Upper lobe of left lung (tissue), 6 donors: ENCODE data around the gene HRH1. TPM values are rescaled to one million over a fixed set of nuclear protein-coding genes. Genes with fewer than 3 reads are reported as not detected.
A peak's percentile ranks its signal among the peaks of the same experiment; 100 is the strongest.

Source experiments
- ATAC-seq, 2 donors: fragments of 200-7000 bp; cut with Tn5 transposase; one replicate each; pipeline ENCODE4 v1.9.1; 2022; ENCODE audit warnings: mild to moderate bottlenecking in 2 of 2, moderate library complexity in 2 of 2; ENCODE audit not compliant: low FRiP score in 2 of 2
- DNase-seq, 2 donors: peaks; one replicate each; pipeline ENCODE4 v3.0.0-alpha.2; 2019 to 2020
- H3K27ac ChIP-seq, 4 donors: fragments of 200-600 bp; sonication (generic); one replicate each; pipeline ENCODE4 v1.5.1; 2016 to 2019
- H3K27me3 ChIP-seq, 4 donors: fragments of 200-600 bp; sonication (generic); one replicate each; pipeline ENCODE4 v1.5.1; 2017 to 2019
- H3K36me3 ChIP-seq, 4 donors: fragments of 200-600 bp; sonication (generic); one replicate each; pipeline ENCODE4 v1.5.1; 2016 to 2019
- H3K4me1 ChIP-seq, 4 donors: fragments of 200-600 bp; sonication (generic); one replicate each; pipeline ENCODE4 v1.5.1; 2018 to 2019
- H3K4me3 ChIP-seq, 4 donors: fragments of 200-600 bp; sonication (generic); one replicate each; pipeline ENCODE4 v1.5.1; 2017 to 2019; ENCODE audit warnings: mild to moderate bottlenecking in 2 of 4, moderate library complexity in 1 of 4
- H3K9me3 ChIP-seq, 4 donors: fragments of 200-600 bp; sonication (generic); one replicate each; pipeline ENCODE4 v1.5.1; 2018 to 2019
- EP300 ChIP-seq, 4 donors: sonication (generic); formaldehyde crosslinking; IDR thresholded peaks; one replicate each; pipeline ENCODE4 v1.5.1; 2017; ENCODE audit warnings: antibody characterized with exemption in 4 of 4, control low read depth in 2 of 4
- POLR2A ChIP-seq, 4 donors: fragments of 450-650 bp; IDR thresholded peaks; one replicate each; pipeline ENCODE4 v1.5.1; 2016 to 2017; ENCODE audit warnings: antibody characterized with exemption in 4 of 4, mild to moderate bottlenecking in 2 of 4
- POLR2AphosphoS5 ChIP-seq, 2 donors: sonication (generic); formaldehyde crosslinking; IDR thresholded peaks; one replicate each; pipeline ENCODE4 v1.5.1; 2017; ENCODE audit warnings: antibody characterized with exemption in 2 of 2
- WGBS, 2 donors: methylation state at CpG; one replicate each; pipeline ENCODE4 v1.1.5; 2017 to 2018; 5-methylcytosine and 5-hydroxymethylcytosine counted together
- total RNA-seq, 6 donors: library from RNA; depleted of rRNA in 4 of 6; stranded (reverse); fragments of >200 nt in 4 of 6; gene quantifications; one replicate each; pipeline versions ENCODE4 v1.1.0 to v1.2.1, GENCODE V29; 2016 to 2021
- TF ChIP-seq, protein P1 (sequence below), 6 experiments: fragments of 450-650 bp in 4 of 6; fragments of 200-600 bp in 2 of 6; sonication (generic) in 2 of 6; IDR thresholded peaks; one replicate each; pipeline ENCODE4 v1.5.1; 2016 to 2019; ENCODE audit warnings: antibody characterized with exemption in 6 of 6
- donor health status: DM: no; HTN: no; CAD: no; lungs with moderate emphysema.
- donor health status: DM: no; HTN: yes; CAD: no; lungs with severe emphysema.

Gene HRH1
- total RNA-seq, 6 donors from 2014 or later = 2.9 to 13.4 (median 3.7) TPM

DNA sequence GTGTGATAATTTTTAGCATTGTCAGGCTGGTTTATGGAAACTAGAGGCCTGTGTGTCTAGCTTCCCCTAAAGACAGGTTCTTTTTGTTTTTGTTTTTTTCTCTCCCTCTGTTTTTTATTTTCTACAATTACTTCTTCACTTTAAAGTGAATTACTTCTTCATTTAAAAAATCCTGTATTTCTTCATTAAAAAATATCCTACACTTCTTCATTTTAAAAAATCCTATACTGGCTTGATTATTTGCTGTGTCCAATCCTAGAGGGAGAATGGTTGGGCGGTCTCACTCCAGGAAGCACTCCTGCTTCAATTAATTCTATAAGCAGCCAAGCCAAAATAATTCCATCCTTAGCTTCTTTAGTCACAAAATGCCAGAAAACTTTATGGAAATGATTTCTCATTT, 129.7 kb downstream of the HRH1 start:
- H3K9me3 ChIP-seq = no peaks in the 10 kb centered on the region
- WGBS, 2 donors = 98 to 100% methylated on average over 1 of the region's 1 CpG
- H3K4me1 ChIP-seq = peaks cover 28 to 34% (median 31%) of the 10 kb centered on the region in 4 donors
- peaks cover 0 to 18% (median 4%) of the 10 kb centered on the region in 4 donors for H3K36me3 ChIP-seq
- TF ChIP-seq, protein P1, sequence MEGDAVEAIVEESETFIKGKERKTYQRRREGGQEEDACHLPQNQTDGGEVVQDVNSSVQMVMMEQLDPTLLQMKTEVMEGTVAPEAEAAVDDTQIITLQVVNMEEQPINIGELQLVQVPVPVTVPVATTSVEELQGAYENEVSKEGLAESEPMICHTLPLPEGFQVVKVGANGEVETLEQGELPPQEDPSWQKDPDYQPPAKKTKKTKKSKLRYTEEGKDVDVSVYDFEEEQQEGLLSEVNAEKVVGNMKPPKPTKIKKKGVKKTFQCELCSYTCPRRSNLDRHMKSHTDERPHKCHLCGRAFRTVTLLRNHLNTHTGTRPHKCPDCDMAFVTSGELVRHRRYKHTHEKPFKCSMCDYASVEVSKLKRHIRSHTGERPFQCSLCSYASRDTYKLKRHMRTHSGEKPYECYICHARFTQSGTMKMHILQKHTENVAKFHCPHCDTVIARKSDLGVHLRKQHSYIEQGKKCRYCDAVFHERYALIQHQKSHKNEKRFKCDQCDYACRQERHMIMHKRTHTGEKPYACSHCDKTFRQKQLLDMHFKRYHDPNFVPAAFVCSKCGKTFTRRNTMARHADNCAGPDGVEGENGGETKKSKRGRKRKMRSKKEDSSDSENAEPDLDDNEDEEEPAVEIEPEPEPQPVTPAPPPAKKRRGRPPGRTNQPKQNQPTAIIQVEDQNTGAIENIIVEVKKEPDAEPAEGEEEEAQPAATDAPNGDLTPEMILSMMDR (IDR thresholded peaks at IDR 0.05) = no peak
- TF ChIP-seq POLR2A (IDR thresholded peaks at IDR 0.05) (no peak), POLR2AphosphoS5 (IDR thresholded peaks at IDR 0.05) (no peak), EP300 (IDR thresholded peaks at IDR 0.05) (no peak)
- H3K4me3 ChIP-seq = no peak overlapping the region
- DNase-seq (no peak), ATAC-seq (no peak)
- H3K27ac ChIP-seq = no peak overlapping the region
- no peaks in the 10 kb centered on the region for H3K27me3 ChIP-seq

DNA sequence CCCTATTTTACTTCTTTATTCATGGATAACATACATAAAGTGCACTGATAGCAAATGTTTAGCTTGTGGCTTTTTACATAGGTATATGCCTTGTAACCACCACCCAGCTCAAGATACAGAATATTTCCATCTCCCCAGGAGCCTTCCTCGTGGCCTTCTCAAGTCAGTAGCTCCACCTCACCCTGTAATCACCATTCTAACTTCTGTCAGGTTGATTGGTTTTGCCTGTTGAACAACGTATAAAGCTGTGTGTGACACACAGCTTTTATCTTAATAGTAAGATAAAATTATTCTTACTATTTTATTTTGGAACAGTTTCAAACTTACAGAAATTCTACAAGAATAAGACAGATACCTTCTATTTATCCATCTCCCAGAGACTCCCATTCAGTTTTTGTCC, 131.2 kb downstream of the HRH1 start:
- no peak for DNase-seq

DNA sequence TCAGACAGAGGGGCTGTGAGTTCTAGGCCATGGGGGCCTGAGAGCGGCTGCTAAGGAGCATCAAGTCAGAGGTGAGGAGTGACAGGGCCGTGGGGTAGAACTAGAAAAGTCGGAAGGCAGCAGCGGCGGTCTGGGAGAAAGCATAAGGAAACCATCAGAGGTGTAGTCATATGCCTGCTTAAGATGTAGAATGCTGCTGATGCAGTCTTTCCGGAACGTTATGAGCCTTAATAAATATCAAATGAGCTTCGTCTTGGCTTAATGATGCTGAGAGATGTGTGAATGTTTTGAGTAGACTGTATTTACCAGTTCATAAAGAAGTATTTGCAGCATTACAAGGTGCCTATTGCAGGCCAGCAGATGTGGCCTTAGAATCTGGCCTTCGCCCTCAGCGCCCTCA, 133.1 kb downstream of the HRH1 start:
- peaks cover 0 to 4% (median 2%) of the 10 kb centered on the region in 4 donors for H3K36me3 ChIP-seq
- 84 to 86% methylated on average over 9 of the region's 10 CpGs for WGBS, 2 donors
- H3K27me3 ChIP-seq = no peaks in the 10 kb centered on the region
- TF ChIP-seq POLR2A (IDR thresholded peaks at IDR 0.05) (no peak), POLR2AphosphoS5 (IDR thresholded peaks at IDR 0.05) (no peak)
- TF ChIP-seq, protein P1 (IDR thresholded peaks at IDR 0.05) = no peak
- no peak for ATAC-seq
- no peaks in the 10 kb centered on the region for H3K9me3 ChIP-seq
- H3K4me3 ChIP-seq = no peak overlapping the region
- no peak for DNase-seq
- H3K27ac ChIP-seq = peak overlapping the region; percentile 73 to 80 (median 77)
- H3K4me1 ChIP-seq = peaks cover 55 to 61% (median 55%) of the 10 kb centered on the region in 4 donors

More for the DNA sequence above, 131.2 kb downstream of the HRH1 start:
- Histone ChIP-seq H3K27ac (no peak overlapping the region), H3K9me3 (no peaks in the 10 kb centered on the region), H3K4me3 (no peak overlapping the region), H3K36me3 (peaks cover 0 to 16% (median 4%) of the 10 kb centered on the region in 4 donors), H3K27me3 (no peaks in the 10 kb centered on the region), H3K4me1 (peaks cover 43 to 49% (median 46%) of the 10 kb centered on the region in 4 donors)
- ATAC-seq = no peak
- TF ChIP-seq POLR2AphosphoS5 (IDR thresholded peaks at IDR 0.05) = no peak
- TF ChIP-seq, protein P1 (IDR thresholded peaks at IDR 0.05) = no peak
- TF ChIP-seq POLR2A (IDR thresholded peaks at IDR 0.05) = no peak
- no peak for TF ChIP-seq EP300 (IDR thresholded peaks at IDR 0.05)
- WGBS, 2 donors = 90 to 94% methylated on average over 2 of the region's 2 CpGs

DNA sequence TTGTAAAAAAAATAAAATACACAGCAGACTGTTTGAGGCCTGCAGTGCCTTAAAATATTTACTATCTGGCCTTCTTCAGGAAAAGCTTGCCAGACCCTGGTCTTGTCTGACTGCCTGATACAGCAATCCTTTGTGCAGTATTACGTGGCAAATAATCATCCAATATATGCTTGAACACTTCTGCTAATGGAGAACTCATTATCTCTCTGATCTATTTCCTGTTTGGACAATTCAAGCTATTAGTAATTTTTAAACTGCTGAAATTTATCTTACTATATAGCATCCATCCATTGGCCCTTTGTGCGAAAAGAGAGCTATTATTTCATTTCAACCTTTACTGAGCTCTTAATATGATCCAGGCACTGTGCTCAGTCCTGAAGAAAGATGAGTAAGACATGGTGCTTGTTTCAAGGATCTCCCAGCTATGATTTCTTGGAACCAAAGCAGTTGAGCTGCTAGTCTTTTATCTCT, 133.8 kb downstream of the HRH1 start:
- Histone ChIP-seq H3K27ac (peak overlapping the region; percentile 73 to 80 (median 77)), H3K4me3 (no peak overlapping the region), H3K9me3 (no peaks in the 10 kb centered on the region), H3K4me1 (peaks cover 51 to 57% (median 55%) of the 10 kb centered on the region in 4 donors), H3K27me3 (no peaks in the 10 kb centered on the region), H3K36me3 (peaks cover 0 to 4% (median 0%) of the 10 kb centered on the region in 4 donors)
- TF ChIP-seq POLR2A (IDR thresholded peaks at IDR 0.05) (no peak), POLR2AphosphoS5 (IDR thresholded peaks at IDR 0.05) (no peak)
- TF ChIP-seq, protein P1 (IDR thresholded peaks at IDR 0.05) = no peak
- ATAC-seq (peak in 1 of 2 donors; percentile 15), DNase-seq (no peak)
- WGBS, 2 donors = 49 to 61% methylated on average over 2 of the region's 2 CpGs
